Measurements from ENCODE around the gene TRABD2B. TPM values are rescaled to one million over a fixed set of nuclear protein-coding genes. Genes with fewer than 3 reads are reported as not detected.

The TRABD2B gene
- polyA plus RNA-seq, 1 of the 3 experiments (the other 2 are of a cell fraction), result 0.03 TPM

DNA sequence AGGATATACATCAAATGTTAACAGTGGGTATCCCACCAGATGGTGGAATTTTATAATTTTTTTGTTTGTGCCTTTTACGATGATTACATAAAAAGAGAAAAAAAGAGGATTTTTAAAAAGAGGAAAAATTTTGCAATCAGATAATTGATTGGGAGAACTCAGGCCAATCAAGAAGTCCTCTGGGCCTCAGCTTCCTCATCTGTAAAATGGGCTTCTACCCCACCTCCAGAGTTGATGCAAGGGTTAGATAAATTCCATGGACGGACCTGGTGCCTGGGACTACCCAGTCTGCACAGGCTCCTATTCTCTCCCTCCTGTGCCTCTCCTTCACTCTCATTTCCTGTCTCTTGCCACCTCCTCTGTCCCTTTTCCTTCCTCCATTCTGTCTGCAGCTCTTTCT is 88.9 kb downstream of the TRABD2B start (continued):
- TF ChIP-seq SMC3 (IDR thresholded peaks at IDR 0.05; ENCODE audit: low read depth, low read length), result no peak
- no peak for TF ChIP-seq MEF2A (IDR thresholded peaks at IDR 0.05; ENCODE audit: borderline replicate concordance, low read depth)
- TF ChIP-seq POLR2AphosphoS5 (IDR thresholded peaks at IDR 0.05; ENCODE audit: low read depth, low read length), result no peak
- TF ChIP-seq FOSL2 (IDR thresholded peaks at IDR 0.05; ENCODE audit: borderline replicate concordance, low read depth), result no peak
- TF ChIP-seq, protein P1, sequence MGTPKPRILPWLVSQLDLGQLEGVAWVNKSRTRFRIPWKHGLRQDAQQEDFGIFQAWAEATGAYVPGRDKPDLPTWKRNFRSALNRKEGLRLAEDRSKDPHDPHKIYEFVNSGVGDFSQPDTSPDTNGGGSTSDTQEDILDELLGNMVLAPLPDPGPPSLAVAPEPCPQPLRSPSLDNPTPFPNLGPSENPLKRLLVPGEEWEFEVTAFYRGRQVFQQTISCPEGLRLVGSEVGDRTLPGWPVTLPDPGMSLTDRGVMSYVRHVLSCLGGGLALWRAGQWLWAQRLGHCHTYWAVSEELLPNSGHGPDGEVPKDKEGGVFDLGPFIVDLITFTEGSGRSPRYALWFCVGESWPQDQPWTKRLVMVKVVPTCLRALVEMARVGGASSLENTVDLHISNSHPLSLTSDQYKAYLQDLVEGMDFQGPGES (IDR thresholded peaks at IDR 0.05; ENCODE audit: low read depth, low read length), result no peak

DNA sequence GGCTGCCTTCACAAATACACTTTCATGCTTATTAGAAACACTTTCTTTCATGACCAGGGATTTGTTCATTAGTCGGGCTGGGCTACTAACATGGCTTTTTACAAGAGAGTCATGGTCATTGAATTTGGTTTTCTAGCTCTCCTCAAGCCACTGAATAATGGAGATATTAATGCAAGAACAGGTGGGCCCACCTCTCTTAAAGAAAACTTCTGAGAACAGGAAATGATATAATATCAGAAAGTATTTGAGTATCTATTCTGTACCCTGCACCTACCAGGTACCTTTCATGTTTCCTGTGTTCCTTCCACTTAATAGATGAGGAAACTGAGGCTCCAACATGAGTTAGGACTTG is 90.0 kb downstream of the TRABD2B start:
- no peak for DNase-seq
- no peak overlapping the region for H3K4me3 ChIP-seq (ENCODE audit: low read depth in 2 of 2, low read length in 1 of 2)
- no peak overlapping the region for H2AFZ ChIP-seq (ENCODE audit: low read depth)
- H3K4me1 ChIP-seq (ENCODE audit: control insufficient read depth in 1 of 2, insufficient read depth in 2 of 2, low read depth in 1 of 2, low read length in 1 of 2), result no peaks in the 10 kb centered on the region; a peak in 1 of 4 replicates
- no peaks in the 10 kb centered on the region for H3K79me2 ChIP-seq (ENCODE audit: insufficient read depth)
- no peaks in the 10 kb centered on the region; the same call in 1 of the 2 replicates for H3K27me3 ChIP-seq (ENCODE audit: insufficient read depth)
- no peaks in the 10 kb centered on the region for H3K9me2 ChIP-seq
- H3K9ac ChIP-seq, result no peak overlapping the region
- no peak overlapping the region for H3K27ac ChIP-seq (ENCODE audit: low read depth in 2 of 2, low read length in 1 of 2)
- H3K36me3 ChIP-seq (replicated peaks in 1 of 2; ENCODE audit: control insufficient read depth in 1 of 2, insufficient read depth in 2 of 2, low read length in 1 of 2), result no peaks in the 10 kb centered on the region
- H4K20me1 ChIP-seq (ENCODE audit: insufficient read depth), result no peaks in the 10 kb centered on the region
- H3K4me2 ChIP-seq, result no peak overlapping the region
- ChIA-PET POLR2A (no interaction called here), CTCF (interaction anchor here (1.1 kb wide), 1 partner anchor 169 kb away, joined by 4 read pairs; no protein-coding TSS in a partner anchor)
- no peaks in the 10 kb centered on the region for H3K9me3 ChIP-seq
- 40% methylated on average over 1 of the region's 1 CpG for WGBS (ENCODE audit: low lambda C conversion rate)
- H3F3A ChIP-seq (replicated peaks; ENCODE audit: insufficient read depth), result no peaks in the 10 kb centered on the region
- no peak for TF ChIP-seq SIN3A (IDR thresholded peaks at IDR 0.05; ENCODE audit: borderline replicate concordance, low read depth, low read length)
- no peak for TF ChIP-seq JUND (IDR thresholded peaks at IDR 0.05)
- no peak for TF ChIP-seq ELF1 (IDR thresholded peaks at IDR 0.05)
- no peak for TF ChIP-seq CHD2 (IDR thresholded peaks at IDR 0.05; ENCODE audit: low read length, partially characterized antibody)
- TF ChIP-seq GABPA (IDR thresholded peaks at IDR 0.05; ENCODE audit: low read depth), result no peak
- TF ChIP-seq, protein P1 (IDR thresholded peaks at IDR 0.05; ENCODE audit: low read depth, low read length), result no peak
- TF ChIP-seq EZH2phosphoT487 (IDR thresholded peaks at IDR 0.05; ENCODE audit: borderline replicate concordance, low read depth), result no peak
- TF ChIP-seq EP300 (IDR thresholded peaks at IDR 0.05; ENCODE audit: borderline replicate concordance in 1 of 2, low read depth in 1 of 2, low read length in 1 of 2), result no peak
- no peak for TF ChIP-seq NRF1 (IDR thresholded peaks at IDR 0.05; ENCODE audit: low read depth, low read length)
- no peak for TF ChIP-seq GATA2 (CRISPR knock-in tag; IDR thresholded peaks at IDR 0.05)
- no peak for TF ChIP-seq RCOR1 (IDR thresholded peaks at IDR 0.05; ENCODE audit: low read length)
- TF ChIP-seq, protein P2, sequence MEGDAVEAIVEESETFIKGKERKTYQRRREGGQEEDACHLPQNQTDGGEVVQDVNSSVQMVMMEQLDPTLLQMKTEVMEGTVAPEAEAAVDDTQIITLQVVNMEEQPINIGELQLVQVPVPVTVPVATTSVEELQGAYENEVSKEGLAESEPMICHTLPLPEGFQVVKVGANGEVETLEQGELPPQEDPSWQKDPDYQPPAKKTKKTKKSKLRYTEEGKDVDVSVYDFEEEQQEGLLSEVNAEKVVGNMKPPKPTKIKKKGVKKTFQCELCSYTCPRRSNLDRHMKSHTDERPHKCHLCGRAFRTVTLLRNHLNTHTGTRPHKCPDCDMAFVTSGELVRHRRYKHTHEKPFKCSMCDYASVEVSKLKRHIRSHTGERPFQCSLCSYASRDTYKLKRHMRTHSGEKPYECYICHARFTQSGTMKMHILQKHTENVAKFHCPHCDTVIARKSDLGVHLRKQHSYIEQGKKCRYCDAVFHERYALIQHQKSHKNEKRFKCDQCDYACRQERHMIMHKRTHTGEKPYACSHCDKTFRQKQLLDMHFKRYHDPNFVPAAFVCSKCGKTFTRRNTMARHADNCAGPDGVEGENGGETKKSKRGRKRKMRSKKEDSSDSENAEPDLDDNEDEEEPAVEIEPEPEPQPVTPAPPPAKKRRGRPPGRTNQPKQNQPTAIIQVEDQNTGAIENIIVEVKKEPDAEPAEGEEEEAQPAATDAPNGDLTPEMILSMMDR (IDR thresholded peaks at IDR 0.05), result no peak
- no peak for TF ChIP-seq RXRA (IDR thresholded peaks at IDR 0.05; ENCODE audit: borderline replicate concordance, low read depth)
- TF ChIP-seq, protein P3, sequence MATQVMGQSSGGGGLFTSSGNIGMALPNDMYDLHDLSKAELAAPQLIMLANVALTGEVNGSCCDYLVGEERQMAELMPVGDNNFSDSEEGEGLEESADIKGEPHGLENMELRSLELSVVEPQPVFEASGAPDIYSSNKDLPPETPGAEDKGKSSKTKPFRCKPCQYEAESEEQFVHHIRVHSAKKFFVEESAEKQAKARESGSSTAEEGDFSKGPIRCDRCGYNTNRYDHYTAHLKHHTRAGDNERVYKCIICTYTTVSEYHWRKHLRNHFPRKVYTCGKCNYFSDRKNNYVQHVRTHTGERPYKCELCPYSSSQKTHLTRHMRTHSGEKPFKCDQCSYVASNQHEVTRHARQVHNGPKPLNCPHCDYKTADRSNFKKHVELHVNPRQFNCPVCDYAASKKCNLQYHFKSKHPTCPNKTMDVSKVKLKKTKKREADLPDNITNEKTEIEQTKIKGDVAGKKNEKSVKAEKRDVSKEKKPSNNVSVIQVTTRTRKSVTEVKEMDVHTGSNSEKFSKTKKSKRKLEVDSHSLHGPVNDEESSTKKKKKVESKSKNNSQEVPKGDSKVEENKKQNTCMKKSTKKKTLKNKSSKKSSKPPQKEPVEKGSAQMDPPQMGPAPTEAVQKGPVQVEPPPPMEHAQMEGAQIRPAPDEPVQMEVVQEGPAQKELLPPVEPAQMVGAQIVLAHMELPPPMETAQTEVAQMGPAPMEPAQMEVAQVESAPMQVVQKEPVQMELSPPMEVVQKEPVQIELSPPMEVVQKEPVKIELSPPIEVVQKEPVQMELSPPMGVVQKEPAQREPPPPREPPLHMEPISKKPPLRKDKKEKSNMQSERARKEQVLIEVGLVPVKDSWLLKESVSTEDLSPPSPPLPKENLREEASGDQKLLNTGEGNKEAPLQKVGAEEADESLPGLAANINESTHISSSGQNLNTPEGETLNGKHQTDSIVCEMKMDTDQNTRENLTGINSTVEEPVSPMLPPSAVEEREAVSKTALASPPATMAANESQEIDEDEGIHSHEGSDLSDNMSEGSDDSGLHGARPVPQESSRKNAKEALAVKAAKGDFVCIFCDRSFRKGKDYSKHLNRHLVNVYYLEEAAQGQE (IDR thresholded peaks at IDR 0.05; ENCODE audit: low read depth, low read length), result no peak
- no peak for TF ChIP-seq TCF12 (IDR thresholded peaks at IDR 0.05)
- TF ChIP-seq, protein P4, sequence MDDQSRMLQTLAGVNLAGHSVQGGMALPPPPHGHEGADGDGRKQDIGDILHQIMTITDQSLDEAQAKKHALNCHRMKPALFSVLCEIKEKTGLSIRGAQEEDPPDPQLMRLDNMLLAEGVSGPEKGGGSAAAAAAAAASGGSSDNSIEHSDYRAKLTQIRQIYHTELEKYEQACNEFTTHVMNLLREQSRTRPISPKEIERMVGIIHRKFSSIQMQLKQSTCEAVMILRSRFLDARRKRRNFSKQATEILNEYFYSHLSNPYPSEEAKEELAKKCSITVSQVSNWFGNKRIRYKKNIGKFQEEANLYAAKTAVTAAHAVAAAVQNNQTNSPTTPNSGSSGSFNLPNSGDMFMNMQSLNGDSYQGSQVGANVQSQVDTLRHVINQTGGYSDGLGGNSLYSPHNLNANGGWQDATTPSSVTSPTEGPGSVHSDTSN (IDR thresholded peaks at IDR 0.05), result no peak

All from SK-N-SH (cell line).